ENCODE measurements around the gene PMAIP1. TPM values are rescaled to one million over a fixed set of nuclear protein-coding genes. Genes with fewer than 3 reads are reported as not detected.

PMAIP1 gene
- total and polyA plus RNA-seq, 9 of the 15 experiments (the other 6 are each of a cell fraction or from before 2014, with no cell fraction given), result 8.0 to 22.9 (median 14.9) TPM

- intact Hi-C loops (cut with micrococcal nuclease), result no loop called here
- H3K36me3 ChIP-seq (ENCODE audit: control insufficient read depth, insufficient read depth, low read length), result no peaks in the 10 kb centered on the region
- no peak overlapping the region for H3K9ac ChIP-seq (ENCODE audit: insufficient read depth in 1 of 2, low read depth in 2 of 2, low read length in 2 of 2)
- ChIA-PET POLR2A (no interaction called here), CTCF (ENCODE audit: low intra/inter-chr PET ratio) (no interaction called here)
- WGBS (ENCODE audit: insufficient coverage, low coverage, missing lambda C conversion rate), result 55% methylated on average over 6 of the region's 6 CpGs
- no peak overlapping the region for H3K4me2 ChIP-seq (ENCODE audit: insufficient read depth, low read length)
- no peaks in the 10 kb centered on the region for H3K9me1 ChIP-seq (ENCODE audit: control insufficient read depth, insufficient read depth, low read length)
- no peaks in the 10 kb centered on the region for H3K79me2 ChIP-seq (ENCODE audit: control insufficient read depth, insufficient read depth, low read length)
- no peak for FAIRE-seq
- no peaks in the 10 kb centered on the region for H3K9me3 ChIP-seq (replicated peaks; ENCODE audit: control insufficient read depth, insufficient read depth, low read depth, low read length)
- no TSS peak for BruUV-seq (replicated peaks)
- ATAC-seq, result no peak
- no peak overlapping the region for H2AFZ ChIP-seq (ENCODE audit: low read depth, low read length)
- H3K27me3 ChIP-seq (ENCODE audit: control insufficient read depth in 2 of 2, insufficient read depth in 2 of 2, low read length in 2 of 2), result no peaks in the 10 kb centered on the region
- DNase-seq (ENCODE audit: extremely low read depth in 1 of 4, low spot score in 3 of 4), result no peak
- peaks cover 5% of the 10 kb centered on the region in 2 experiments; a peak in 4 of 5 replicates for H3K4me1 ChIP-seq (replicated peaks in 1 of 2; ENCODE audit: control insufficient read depth in 2 of 2, insufficient read depth in 2 of 2, low read length in 2 of 2)
- in situ Hi-C loops (cut with MboI), result no loop called here
- no peaks in the 10 kb centered on the region for H4K20me1 ChIP-seq (replicated peaks; ENCODE audit: control insufficient read depth, insufficient read depth, low read length)
- no peak overlapping the region for H3K4me3 ChIP-seq
- no peak overlapping the region for H3K27ac ChIP-seq (ENCODE audit: extremely low read depth, low read depth, low read length)
- no peak for TF ChIP-seq MTA2 (IDR thresholded peaks at IDR 0.05; ENCODE audit: low read depth)
- TF ChIP-seq SRSF3 (IDR thresholded peaks at IDR 0.05; ENCODE audit: insufficient read depth, low read length), result no peak
- no peak for TF ChIP-seq RNF219 (CRISPR knock-in tag; IDR thresholded peaks at IDR 0.05)
- no peak for TF ChIP-seq ETV6 (IDR thresholded peaks at IDR 0.05; ENCODE audit: borderline replicate concordance in 1 of 2, low read depth in 2 of 2, low read length in 1 of 2)
- no peak for TF ChIP-seq ETV6 (CRISPR knock-in tag; IDR thresholded peaks at IDR 0.05; ENCODE audit: borderline replicate concordance)
- no peak for TF ChIP-seq CAMTA2 (CRISPR knock-in tag; conservative IDR thresholded peaks at IDR 0.05)
- no peak for TF ChIP-seq TRIM28 (IDR thresholded peaks at IDR 0.05)
- TF ChIP-seq ZBTB34 (CRISPR knock-in tag; IDR thresholded peaks at IDR 0.05), result no peak
- no peak for TF ChIP-seq ATF4 (CRISPR knock-in tag; IDR thresholded peaks at IDR 0.05)
- no peak for TF ChIP-seq THAP7 (CRISPR knock-in tag; IDR thresholded peaks at IDR 0.05)
- no peak for TF ChIP-seq ILF3 (IDR thresholded peaks at IDR 0.05; ENCODE audit: borderline replicate concordance)
- TF ChIP-seq ZNF232 (CRISPR knock-in tag; IDR thresholded peaks at IDR 0.05), result no peak
- TF ChIP-seq JUND (IDR thresholded peaks at IDR 0.05; ENCODE audit: borderline replicate concordance, low read depth, low read length), result no peak
- no peak for TF ChIP-seq JUND (tag; IDR thresholded peaks at IDR 0.05; ENCODE audit: borderline replicate concordance, low read depth, low read length)
- TF ChIP-seq CEBPZ (IDR thresholded peaks at IDR 0.05; ENCODE audit: borderline replicate concordance, low read depth, low read length), result no peak
- TF ChIP-seq EP400 (IDR thresholded peaks at IDR 0.05), result no peak
Measured at GRCh38 chr18:59893971-59894370, 5.8 kb upstream of the PMAIP1 start.
